Measurements from ENCODE around the gene TMEM238. TPM values are rescaled to one million over a fixed set of nuclear protein-coding genes. Genes with fewer than 3 reads are reported as not detected.

Gene TMEM238
- total and polyA plus RNA-seq, 9 of the 15 experiments (the other 6 are each of a cell fraction or from before 2014, with no cell fraction given) = 0.18 to 5.1 (median 1.3) TPM; not detected in 4

DNA sequence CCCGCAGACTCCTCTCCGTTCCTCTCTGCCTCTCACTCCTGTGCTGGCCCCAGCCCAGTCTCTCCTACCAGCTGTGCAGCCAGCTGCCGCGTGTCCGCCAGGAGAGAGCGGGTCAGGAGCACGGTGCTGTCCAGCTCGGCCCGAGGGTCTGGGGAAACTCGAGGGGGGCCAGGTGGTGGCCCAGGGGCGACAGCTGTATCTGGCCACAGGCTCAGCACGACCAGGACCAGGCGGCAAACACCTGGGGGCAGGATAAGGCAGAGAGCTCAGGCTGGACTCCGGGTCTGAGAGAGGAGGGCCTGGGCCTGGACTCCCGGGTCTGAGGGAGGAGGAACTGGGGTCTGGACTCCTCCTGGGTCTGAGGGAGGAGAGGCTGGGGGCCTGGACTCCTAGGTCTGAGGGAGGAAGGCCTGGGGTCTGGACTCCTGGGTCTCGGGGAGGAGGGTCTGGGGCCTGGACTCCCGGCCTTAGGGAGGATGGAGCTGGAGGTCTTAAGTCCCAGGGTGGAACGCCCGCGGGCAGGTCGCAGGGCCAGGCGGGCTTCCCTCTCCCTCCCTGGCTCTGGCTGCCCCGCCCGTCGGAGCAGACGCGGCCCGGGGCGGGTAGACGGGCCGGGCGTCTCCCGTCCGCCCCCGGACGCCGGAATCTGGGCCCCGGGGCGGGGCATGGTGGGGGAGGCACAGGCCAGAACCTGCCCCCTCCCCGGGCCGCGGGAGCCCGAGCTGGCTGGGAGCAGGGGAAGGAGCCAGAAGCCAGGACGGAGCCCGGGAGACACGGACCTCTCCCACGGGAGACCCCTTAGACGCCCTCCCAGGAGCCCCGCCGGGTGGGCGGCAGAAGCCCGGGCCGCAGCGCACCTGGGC lies 15.2 kb downstream of the TMEM238 start (continued):
- TF ChIP-seq STAG1 (CRISPR knock-in tag; IDR thresholded peaks at IDR 0.05; ENCODE audit: borderline replicate concordance) (no peak), ATF7 (IDR thresholded peaks at IDR 0.05) (no peak), CREB3L1 (IDR thresholded peaks at IDR 0.05; ENCODE audit: borderline replicate concordance, low read depth) (no peak)

- H3K27ac ChIP-seq (ENCODE audit: extremely low read depth, low read depth, low read length) = no peak overlapping the region
- FAIRE-seq (no peak), ATAC-seq (no peak), DNase-seq (ENCODE audit: extremely low read depth in 1 of 4, low spot score in 3 of 4) (no peak)
- no TSS peak for BruUV-seq (replicated peaks)
- no peak overlapping the region for H3K4me2 ChIP-seq (ENCODE audit: insufficient read depth, low read length)
- 63% methylated on average over 4 of the region's 16 CpGs for WGBS (ENCODE audit: insufficient coverage, low coverage, missing lambda C conversion rate)
- intact Hi-C loops (cut with micrococcal nuclease) = no loop called here
- no peak overlapping the region for H2AFZ ChIP-seq (ENCODE audit: low read depth, low read length)
- H3K4me3 ChIP-seq = no peak overlapping the region
- CTCF ChIA-PET (ENCODE audit: low intra/inter-chr PET ratio) = no interaction called here
- in situ Hi-C loops (cut with MboI) = no loop called here
- no peaks in the 10 kb centered on the region for H3K9me3 ChIP-seq (replicated peaks; ENCODE audit: control insufficient read depth, insufficient read depth, low read depth, low read length)
- TF ChIP-seq ZBTB7A (IDR thresholded peaks at IDR 0.05; ENCODE audit: borderline replicate concordance, control insufficient read depth, low read depth, low read length) (peak; percentile 32; the same call in 1 of the 2 replicates), ILK (tag; IDR thresholded peaks at IDR 0.05; ENCODE audit: borderline replicate concordance, low read depth) (no peak)
- POLR2A ChIA-PET = interaction anchor here (0.7 to 1.5 kb wide), 3 partner anchors 20 to 38 kb away, joined by 3 to 6 read pairs (median 5); no protein-coding TSS in a partner anchor
- H3K9ac ChIP-seq (ENCODE audit: insufficient read depth in 1 of 2, low read depth in 2 of 2, low read length in 2 of 2) = peak overlapping the region in 1 of 2 experiments; percentile 26; a peak in 1 of 4 replicates
- no peaks in the 10 kb centered on the region for H3K9me1 ChIP-seq (ENCODE audit: control insufficient read depth, insufficient read depth, low read length)
- H3K36me3 ChIP-seq (ENCODE audit: control insufficient read depth, insufficient read depth, low read length) = no peaks in the 10 kb centered on the region
- peaks cover 11% of the 10 kb centered on the region in 2 experiments; a peak in 4 of 5 replicates for H3K27me3 ChIP-seq (ENCODE audit: control insufficient read depth in 2 of 2, insufficient read depth in 2 of 2, low read length in 2 of 2)
- H3K4me1 ChIP-seq (replicated peaks in 1 of 2; ENCODE audit: control insufficient read depth in 2 of 2, insufficient read depth in 2 of 2, low read length in 2 of 2) = peaks cover 0 to 51% of the 10 kb centered on the region in 2 experiments; a peak in 3 of 5 replicates
- no peaks in the 10 kb centered on the region for H3K79me2 ChIP-seq (ENCODE audit: control insufficient read depth, insufficient read depth, low read length)
- 0 out of 2 replicates have a peak, but pooled peaks cover 3% of the 10 kb centered on the region for H4K20me1 ChIP-seq (replicated peaks; ENCODE audit: control insufficient read depth, insufficient read depth, low read length)
Observed at GRCh38 chr19:55368106-55368505, 16.0 kb downstream of the TMEM238 start.

Data from K562 (cell line).